ENCODE measurements around the gene HAND1. TPM values are rescaled to one million over a fixed set of nuclear protein-coding genes. Genes with fewer than 3 reads are reported as not detected.

The HAND1 gene
- total and polyA plus RNA-seq, 9 of the 15 experiments (the other 6 are each of a cell fraction or from before 2014, with no cell fraction given), result not detected

DNA sequence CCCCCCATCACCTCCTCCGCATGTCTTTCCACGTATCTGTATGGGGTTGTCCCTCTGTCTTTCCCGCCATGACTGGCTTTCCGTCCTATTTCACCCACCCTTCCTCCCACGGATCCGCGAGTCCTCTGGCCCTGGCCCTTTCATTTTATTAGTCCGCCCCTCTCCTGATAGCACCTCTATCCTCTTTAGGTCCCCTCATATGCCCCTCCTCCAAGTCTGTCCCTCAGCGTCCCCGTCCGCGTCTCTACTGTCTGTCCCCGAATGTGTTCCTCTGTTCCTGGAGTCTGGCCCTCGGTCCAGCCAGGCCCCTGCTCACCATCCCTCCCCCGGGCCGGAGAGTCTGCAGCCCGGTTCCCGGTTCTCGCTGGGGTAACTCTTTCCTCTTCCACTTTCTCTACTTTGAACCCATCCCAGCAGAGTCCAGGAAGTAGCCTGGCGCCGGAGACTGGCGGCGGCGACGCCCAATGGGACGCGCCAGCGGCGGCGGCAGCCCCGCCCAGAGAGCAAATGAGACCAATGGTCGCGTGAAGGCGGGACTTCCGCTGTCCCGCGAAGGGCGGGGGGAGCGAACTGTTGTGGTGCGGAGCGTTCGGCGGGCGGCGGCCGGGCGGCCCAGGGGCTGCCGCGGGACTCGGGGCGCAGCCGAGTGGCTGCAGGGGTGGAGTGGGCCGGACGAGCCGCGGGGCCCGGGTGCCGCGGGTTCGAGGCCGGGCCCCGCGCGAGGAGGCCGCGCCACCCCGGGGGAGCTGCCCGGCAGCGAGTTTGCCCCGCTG is 32.4 kb downstream of the HAND1 start, which contains the start of gene SAP30L (continued):
- no peak for TF ChIP-seq CEBPB (tag; IDR thresholded peaks at IDR 0.05)
- TF ChIP-seq SAP30 (IDR thresholded peaks at IDR 0.05; ENCODE audit: borderline replicate concordance, insufficient read depth, low read depth, low read length, poor library complexity, severe bottlenecking), result no peak
- TF ChIP-seq ZNF174 (CRISPR knock-in tag; IDR thresholded peaks at IDR 0.05), result no peak
- TF ChIP-seq, protein P1, sequence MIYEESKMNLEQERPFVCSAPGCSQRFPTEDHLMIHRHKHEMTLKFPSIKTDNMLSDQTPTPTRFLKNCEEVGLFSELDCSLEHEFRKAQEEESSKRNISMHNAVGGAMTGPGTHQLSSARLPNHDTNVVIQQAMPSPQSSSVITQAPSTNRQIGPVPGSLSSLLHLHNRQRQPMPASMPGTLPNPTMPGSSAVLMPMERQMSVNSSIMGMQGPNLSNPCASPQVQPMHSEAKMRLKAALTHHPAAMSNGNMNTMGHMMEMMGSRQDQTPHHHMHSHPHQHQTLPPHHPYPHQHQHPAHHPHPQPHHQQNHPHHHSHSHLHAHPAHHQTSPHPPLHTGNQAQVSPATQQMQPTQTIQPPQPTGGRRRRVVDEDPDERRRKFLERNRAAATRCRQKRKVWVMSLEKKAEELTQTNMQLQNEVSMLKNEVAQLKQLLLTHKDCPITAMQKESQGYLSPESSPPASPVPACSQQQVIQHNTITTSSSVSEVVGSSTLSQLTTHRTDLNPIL (CRISPR knock-in tag; IDR thresholded peaks at IDR 0.05), result no peak
- TF ChIP-seq GATA2 (CRISPR knock-in tag; IDR thresholded peaks at IDR 0.05), result no peak
- TF ChIP-seq ZNF699 (CRISPR knock-in tag; IDR thresholded peaks at IDR 0.05; ENCODE audit: insufficient replicate concordance), result no peak
- no peak for TF ChIP-seq COPS2 (conservative IDR thresholded peaks at IDR 0.05)
- peak; percentile 45 for TF ChIP-seq CREM (IDR thresholded peaks at IDR 0.05; ENCODE audit: low read depth)
- TF ChIP-seq SIX5 (IDR thresholded peaks at IDR 0.05; ENCODE audit: borderline replicate concordance in 1 of 2, insufficient read depth in 1 of 2, low read depth in 1 of 2, low read length in 2 of 2), result no peak
- TF ChIP-seq ERF (CRISPR knock-in tag; IDR thresholded peaks at IDR 0.05), result no peak
- peak; percentile 40 for TF ChIP-seq CTBP1 (IDR thresholded peaks at IDR 0.05; ENCODE audit: borderline replicate concordance)
- TF ChIP-seq, protein P2, sequence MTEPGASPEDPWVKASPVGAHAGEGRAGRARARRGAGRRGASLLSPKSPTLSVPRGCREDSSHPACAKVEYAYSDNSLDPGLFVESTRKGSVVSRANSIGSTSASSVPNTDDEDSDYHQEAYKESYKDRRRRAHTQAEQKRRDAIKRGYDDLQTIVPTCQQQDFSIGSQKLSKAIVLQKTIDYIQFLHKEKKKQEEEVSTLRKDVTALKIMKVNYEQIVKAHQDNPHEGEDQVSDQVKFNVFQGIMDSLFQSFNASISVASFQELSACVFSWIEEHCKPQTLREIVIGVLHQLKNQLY (CRISPR knock-in tag; conservative IDR thresholded peaks at IDR 0.05), result no peak
- TF ChIP-seq, protein P3, sequence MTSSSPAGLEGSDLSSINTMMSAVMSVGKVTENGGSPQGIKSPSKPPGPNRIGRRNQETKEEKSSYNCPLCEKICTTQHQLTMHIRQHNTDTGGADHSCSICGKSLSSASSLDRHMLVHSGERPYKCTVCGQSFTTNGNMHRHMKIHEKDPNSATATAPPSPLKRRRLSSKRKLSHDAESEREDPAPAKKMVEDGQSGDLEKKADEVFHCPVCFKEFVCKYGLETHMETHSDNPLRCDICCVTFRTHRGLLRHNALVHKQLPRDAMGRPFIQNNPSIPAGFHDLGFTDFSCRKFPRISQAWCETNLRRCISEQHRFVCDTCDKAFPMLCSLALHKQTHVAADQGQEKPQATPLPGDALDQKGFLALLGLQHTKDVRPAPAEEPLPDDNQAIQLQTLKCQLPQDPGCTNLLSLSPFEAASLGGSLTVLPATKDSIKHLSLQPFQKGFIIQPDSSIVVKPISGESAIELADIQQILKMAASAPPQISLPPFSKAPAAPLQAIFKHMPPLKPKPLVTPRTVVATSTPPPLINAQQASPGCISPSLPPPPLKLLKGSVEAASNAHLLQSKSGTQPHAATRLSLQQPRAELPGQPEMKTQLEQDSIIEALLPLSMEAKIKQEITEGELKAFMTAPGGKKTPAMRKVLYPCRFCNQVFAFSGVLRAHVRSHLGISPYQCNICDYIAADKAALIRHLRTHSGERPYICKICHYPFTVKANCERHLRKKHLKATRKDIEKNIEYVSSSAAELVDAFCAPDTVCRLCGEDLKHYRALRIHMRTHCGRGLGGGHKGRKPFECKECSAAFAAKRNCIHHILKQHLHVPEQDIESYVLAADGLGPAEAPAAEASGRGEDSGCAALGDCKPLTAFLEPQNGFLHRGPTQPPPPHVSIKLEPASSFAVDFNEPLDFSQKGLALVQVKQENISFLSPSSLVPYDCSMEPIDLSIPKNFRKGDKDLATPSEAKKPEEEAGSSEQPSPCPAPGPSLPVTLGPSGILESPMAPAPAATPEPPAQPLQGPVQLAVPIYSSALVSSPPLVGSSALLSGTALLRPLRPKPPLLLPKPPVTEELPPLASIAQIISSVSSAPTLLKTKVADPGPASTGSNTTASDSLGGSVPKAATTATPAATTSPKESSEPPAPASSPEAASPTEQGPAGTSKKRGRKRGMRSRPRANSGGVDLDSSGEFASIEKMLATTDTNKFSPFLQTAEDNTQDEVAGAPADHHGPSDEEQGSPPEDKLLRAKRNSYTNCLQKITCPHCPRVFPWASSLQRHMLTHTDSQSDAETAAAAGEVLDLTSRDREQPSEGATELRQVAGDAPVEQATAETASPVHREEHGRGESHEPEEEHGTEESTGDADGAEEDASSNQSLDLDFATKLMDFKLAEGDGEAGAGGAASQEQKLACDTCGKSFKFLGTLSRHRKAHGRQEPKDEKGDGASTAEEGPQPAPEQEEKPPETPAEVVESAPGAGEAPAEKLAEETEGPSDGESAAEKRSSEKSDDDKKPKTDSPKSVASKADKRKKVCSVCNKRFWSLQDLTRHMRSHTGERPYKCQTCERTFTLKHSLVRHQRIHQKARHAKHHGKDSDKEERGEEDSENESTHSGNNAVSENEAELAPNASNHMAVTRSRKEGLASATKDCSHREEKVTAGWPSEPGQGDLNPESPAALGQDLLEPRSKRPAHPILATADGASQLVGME (CRISPR knock-in tag; IDR thresholded peaks at IDR 0.05), result no peak
- TF ChIP-seq, protein P4, sequence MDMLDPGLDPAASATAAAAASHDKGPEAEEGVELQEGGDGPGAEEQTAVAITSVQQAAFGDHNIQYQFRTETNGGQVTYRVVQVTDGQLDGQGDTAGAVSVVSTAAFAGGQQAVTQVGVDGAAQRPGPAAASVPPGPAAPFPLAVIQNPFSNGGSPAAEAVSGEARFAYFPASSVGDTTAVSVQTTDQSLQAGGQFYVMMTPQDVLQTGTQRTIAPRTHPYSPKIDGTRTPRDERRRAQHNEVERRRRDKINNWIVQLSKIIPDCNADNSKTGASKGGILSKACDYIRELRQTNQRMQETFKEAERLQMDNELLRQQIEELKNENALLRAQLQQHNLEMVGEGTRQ (CRISPR knock-in tag; IDR thresholded peaks at IDR 0.05), result no peak
- no peak for TF ChIP-seq NFE2 (IDR thresholded peaks at IDR 0.05; ENCODE audit: low read depth)
- TF ChIP-seq KAT7 (CRISPR knock-in tag; IDR thresholded peaks at IDR 0.05; ENCODE audit: borderline replicate concordance), result no peak
- no peak for TF ChIP-seq ZNF445 (CRISPR knock-in tag; IDR thresholded peaks at IDR 0.05; ENCODE audit: low read depth)
- TF ChIP-seq ZNF121 (CRISPR knock-in tag; conservative IDR thresholded peaks at IDR 0.05), result no peak
- no peak for TF ChIP-seq ZNF431 (CRISPR knock-in tag; IDR thresholded peaks at IDR 0.05)
- no peak for TF ChIP-seq SMAD1 (IDR thresholded peaks at IDR 0.05; ENCODE audit: low read depth, low read length, partially characterized antibody)
